GM19452 (cell line): ENCODE results near the gene NTSR2.

Experiments
- ATAC-seq: cut with Tn5 transposase; IDR thresholded peaks from one replicate; pipeline ENCODE4 v1.9.1; 2021; ENCODE audit not compliant: unreplicated experiment

NTSR2 gene

DNA sequence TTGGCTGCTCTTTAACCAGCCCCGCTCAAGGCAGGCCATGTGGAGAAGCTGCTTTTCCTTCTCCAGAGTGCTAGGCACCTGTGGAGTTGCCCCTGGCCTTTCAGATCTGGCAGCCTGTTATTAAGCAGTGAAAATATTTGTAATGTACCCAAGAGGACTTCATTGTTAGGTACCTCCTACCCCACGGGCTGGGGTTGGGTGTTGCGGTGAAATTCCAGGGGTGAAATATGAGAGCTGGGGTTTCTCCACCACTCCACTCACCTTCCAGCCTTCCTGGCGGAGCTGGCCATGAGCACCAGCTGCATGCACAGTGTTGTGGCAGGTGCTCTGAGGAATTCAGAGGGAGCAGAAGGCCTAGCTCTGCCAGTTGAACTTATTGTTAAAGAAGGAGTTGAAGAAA is 39.1 kb downstream of the NTSR2 start:
- ATAC-seq, result no peak

DNA sequence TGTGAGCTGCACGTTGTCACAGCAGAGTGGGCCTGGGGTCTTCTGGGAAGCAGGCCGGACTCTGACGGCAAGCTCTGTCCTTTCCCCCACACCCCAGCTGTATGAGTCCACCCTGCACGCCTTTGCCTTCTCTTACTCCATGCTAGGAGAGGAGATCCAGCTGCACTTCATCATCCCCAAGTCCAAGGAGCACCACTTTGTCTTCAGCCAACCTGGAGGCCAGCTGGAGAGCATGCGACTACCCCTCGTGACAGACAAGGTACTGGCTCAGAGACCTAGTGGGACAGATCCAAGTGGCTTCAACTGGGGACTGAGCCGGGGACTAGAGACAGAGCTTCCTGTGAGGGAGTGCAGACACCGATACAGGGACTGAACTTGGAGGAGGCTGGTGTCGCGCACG is 40.1 kb downstream of the NTSR2 start:
- no peak for ATAC-seq

DNA sequence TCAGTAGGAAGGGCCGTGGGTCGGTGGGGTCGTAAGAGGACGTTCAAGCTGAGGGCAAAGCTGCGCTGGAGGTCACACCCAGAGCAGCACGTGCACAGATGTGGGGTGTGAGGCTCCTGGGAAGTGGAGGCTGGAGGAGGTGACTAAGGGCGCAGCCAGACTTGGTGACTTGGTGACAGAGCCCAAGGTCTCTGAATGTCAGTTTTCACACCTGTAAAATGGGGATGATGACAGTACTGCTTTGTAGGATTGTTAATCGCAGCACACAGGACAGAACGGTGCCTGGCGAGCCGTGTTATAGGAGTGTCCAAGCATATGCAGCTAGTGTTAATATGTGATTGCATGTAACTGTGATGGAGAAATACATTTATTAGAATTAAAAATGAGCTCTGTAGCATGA is 40.8 kb downstream of the NTSR2 start:
- no peak for ATAC-seq

DNA sequence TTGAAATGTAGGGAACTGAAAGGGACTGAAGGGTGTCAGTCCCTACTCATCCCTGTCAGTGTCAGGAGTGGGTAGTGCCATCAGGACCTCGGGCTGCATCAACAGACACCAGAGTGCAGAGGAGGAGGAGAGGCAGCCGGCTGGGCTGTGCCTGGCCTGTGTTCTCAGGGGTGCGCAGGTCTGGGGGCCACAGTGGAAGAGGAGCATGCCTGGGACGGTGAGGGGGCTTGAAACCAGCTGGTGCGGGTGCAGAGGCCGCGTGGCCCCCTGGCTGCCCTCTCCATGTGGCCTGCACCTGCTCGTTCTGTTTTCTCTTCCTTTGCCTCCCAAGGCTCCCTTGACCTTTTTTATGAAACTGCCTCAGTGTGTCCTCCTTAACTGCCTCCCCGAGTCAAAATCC is 41.3 kb downstream of the NTSR2 start:
- ATAC-seq, result no peak

DNA sequence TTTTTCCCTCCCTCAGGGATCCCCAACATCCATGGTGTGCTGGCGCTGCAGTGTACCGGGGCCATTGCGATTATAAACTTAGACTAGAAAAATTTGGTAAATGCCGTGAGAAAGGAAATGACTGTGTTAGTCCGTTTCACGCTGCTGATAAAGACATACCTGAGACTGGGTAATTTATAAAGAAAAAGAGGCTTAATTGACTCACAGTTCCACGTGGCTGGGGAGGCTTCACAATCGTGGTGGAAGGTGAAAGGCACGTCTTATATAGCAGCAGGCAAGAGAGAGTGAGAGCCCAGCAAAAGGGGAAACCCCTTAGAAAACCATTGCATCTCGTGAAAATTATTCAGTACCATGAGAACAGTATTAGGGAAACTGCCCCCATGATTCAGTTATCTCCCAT is 44.3 kb downstream of the NTSR2 start:
- ATAC-seq, result no peak

DNA sequence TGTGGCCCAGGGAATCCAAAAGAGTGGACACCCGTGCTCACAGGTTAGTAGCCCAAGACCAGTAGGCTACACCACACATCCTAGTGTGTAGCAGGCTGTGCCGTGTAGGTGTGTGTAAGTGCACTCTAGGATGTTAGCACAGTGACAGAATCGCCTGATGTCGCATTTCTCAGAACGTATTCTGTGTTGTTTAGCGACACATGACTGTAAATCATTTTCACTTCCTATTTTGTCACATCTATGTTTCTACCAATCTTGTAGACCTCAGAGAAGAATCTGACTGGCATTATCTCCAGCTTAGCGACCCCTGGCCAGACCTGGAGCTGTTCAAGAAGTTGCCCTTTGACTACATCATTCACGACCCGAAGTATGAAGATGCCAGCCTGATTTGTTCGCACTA is 45.1 kb downstream of the NTSR2 start:
- ATAC-seq, result no peak

DNA sequence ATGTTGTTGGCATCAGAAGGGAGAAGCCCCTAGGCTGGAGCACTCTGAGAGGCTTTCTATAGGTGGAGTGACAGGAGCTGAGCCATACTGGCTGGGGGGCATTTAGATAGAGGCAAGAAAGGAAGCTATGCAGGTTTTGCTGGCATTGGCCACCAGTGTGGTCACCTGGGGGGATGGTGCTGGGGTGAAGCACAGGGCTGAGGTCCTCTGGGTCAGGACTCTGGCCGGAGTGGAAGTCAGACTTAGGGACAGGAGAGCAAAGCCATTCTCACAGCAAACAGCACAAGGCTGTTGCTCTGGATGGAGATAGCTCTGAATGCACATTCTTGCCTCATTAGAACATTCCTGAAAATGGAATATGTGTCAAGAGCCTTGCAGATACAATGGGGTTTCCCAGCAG is 47.4 kb downstream of the NTSR2 start:
- ATAC-seq, result no peak

DNA sequence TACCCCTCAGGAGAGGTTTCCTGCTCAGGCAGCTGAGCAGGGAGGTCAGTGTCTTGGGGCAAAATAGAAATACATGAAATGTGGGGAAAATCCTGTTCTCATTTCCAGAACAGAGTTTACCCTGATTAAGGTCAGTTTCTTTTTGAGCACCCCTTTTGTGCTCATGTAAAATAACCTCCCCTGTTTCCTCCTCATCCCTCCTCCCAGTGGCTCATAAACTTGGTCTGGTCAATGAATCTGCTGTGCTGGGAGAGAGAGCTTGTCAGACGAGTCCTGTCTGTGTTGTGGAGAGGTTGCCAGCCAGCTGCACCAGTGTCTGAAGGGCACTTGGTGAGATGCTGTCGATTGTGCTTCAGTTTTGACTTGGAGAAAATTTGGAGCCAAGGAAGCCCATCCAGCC is 48.6 kb downstream of the NTSR2 start:
- ATAC-seq, result no peak

DNA sequence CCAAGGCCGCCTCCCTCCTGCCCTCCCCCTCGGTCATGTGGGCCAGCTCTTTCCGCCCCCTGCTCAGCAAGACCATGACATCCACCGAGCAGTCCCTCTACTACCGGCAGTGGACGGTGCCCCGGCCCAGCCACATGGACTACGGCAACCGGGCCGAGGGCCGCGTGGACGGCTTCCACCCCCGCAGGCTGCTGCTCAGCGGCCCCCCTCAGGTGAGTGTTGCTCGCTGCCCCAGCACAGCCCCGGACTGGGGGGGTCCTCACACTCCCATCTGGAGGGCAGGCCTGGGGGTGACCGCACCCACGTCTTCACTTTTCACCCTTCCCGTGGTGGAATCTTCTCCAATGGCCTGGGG is 51.3 kb downstream of the NTSR2 start:
- ATAC-seq, result no peak

DNA sequence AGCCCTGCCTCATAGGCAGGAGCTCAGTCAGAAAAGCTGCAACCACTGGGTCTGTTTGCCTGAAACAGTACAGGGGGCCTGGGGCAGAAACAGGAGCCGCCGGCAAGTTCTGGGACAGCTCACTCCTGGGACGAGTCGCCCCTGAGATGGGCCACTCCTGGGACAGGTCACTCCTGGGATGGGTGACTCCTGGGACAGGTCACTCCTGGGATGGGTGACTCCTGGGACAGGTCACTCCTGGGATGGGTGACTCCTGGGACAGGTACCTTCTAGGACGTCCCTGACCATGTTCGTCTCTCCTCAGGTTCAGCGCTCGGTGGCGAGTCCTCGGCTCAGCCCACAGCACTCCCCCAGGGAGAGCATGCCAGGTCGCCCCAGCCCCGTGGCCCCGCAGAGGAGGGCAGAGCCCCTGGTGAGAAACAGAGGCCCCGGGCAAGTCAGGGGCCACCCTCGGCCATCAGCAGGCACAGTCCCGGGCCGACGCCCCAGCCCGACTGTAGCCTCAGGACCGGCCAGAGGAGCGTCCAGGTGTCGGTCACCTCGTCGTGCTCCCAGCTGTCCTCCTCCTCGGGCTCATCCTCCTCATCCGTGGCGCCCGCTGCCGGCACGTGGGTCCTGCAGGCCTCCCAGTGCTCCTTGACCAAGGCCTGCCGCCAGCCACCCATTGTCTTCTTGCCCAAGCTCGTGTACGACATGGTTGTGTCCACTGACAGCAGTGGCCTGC is 51.8 kb downstream of the NTSR2 start:
- ATAC-seq, result no peak

DNA sequence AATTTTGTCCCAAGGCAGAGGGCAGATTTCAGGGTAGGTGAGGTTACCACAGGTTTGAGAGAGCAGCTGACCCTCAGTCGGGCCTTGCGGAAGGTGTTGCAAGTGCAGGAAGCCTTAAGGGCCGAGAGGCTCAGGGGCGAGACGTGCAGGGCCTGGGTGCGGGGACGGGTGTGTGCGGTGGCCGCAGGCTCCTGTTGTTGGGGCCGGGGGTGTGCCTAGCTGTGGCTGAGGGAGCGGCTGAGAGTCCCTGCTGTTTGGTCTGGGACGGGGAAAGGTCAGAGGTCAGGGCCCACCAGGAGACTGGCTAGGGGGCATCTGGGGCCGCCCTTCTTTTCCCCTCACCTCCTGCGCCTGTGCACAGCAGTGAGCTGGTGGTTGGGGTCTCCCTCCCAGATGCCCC is 52.5 kb downstream of the NTSR2 start:
- no peak for ATAC-seq

DNA sequence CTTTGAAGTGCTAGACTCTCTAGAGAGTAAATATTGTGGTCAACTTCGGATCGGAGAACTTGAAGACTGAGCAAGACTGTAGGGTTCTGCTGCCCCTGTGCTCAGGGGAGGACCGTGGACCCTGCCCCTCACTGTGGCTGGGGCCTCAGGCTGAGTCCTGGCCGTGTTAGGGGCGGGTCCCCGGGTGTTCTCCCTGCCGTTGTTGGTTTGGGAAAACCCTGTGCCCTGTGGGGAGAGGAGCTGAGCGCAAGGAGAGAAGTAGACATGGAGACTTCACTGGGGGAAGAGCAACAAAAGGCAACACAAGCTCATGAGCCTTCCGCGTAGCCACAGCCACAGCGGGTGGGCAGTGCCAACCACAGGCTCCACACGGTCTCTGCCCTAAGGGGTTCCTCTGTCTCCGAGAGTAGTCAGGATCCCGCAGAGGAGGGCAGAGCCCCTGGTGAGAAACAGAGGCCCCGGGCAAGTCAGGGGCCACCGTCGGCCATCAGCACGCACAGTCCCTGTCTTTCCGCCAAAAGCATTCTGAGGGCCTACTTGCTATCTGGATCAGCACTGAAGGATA is 53.1 kb downstream of the NTSR2 start:
- no peak for ATAC-seq

DNA sequence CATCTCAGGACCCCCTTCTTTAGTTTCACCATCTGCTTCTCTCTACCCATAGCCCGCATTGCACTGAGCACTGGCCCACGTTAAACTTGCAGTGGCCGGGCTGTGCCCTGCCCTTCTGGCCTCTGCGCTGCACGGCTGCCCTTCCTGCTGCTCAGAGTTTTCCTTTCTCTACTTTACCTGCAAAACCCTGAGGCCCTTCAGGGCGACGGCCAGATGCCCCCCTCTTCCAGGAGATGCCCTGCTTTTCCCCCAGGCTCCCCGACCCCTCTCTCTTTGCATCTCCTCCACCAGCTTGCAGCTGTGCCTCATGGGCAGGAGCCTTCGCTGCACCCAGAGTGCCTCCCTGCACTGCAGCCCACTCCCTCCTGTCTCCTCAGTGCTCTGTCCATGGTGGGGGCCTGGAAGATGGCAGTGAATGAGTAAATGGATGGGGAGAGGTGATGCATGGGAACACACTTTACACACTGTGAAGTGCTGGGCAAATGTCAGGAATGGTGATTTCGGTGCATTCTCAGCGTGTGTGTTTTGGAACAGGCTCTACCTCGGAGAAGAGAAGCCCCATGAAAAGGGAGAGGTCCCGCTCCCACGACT is 53.8 kb downstream of the NTSR2 start:
- no peak for ATAC-seq

DNA sequence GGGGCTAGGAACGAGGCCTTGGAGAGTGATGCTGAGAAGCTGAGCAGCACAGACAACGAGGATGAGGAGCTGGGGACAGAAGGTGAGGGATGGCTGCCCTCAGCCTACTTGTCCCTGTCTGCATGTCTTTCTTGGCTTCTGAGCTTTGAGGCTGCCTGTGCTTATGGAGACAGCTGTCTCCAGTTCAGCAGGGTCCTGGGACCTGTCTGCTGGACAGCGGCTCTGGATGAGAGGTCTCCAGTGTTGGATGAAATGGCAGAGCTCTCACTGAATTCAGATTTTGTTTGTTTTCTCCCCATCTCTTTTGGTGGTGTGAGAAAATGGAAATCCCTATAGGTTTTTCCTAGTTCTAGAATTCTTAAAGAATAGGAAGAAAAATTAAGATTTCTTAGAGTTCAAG is 54.8 kb downstream of the NTSR2 start:
- ATAC-seq, result no peak

DNA sequence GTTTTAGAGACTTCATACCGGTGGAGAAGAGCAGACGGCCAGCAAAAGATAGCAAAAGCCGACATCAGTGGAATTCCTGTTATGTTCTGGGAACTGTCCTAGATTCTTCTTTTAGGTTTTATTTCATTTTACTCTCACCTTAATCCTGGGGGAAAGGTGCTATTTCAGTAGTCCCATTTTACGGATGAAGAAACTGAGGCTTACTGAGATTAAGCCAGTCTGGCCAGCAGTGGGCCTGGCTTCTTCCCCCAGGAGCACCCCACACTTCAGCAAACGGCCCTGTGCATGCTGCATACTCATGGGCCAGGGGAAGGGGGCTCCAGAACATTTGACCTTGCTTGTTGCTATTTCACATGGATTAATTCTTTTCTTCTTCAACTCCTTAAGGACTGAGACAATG is 56.7 kb downstream of the NTSR2 start:
- no peak for ATAC-seq

DNA sequence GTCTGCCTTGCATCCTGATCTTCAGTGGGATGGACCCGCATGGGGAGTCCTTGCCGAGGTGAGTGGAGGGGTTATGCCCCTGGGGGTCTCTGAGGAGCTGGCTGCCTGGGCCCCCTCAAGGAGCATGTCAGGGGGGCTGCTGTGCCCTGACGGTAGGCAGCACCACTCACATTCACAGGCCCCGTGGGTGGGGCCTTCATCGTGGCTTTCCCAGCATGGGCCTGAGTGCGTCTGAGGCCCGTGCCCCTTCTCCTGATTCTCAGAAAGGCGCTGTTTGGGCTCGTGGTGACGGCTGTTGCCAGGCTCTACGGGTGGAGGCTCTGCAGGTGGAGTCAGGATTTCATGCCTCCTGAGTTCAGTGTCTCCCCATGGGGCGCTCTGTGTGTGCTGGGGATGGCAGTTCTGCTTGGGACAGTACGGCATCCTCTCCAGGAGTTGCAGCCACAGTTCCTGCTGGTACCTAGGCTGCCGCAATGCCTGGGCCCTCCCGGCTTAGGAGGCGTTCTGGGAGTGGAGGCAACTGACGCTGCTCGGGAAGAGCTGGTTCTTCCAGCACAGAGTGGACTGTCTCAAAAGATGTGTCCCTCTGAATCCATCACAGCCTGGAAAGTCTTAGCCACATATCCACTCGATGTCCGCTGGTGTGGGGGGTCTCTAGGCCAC is 57.3 kb downstream of the NTSR2 start:
- no peak for ATAC-seq

DNA sequence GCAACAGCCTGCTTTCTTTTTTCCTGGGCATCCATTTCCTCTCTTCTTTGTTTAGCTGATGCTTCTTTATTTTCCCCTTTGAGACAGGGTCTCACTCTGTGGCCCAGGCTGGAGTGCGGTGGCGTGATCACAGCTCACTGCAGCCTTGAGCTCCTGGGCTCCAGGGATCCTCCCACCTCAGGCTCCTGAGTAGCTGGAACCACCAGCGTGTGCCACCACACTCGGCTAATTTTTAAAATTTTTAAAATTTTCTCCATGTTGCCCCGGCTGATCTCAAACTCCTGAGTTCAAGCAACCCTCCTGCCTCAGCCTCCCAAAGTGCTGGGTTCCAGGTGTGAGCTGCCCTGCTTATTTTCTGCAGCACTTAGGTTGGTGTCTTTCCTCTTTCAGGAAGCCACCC is 58.7 kb downstream of the NTSR2 start:
- no peak for ATAC-seq

DNA sequence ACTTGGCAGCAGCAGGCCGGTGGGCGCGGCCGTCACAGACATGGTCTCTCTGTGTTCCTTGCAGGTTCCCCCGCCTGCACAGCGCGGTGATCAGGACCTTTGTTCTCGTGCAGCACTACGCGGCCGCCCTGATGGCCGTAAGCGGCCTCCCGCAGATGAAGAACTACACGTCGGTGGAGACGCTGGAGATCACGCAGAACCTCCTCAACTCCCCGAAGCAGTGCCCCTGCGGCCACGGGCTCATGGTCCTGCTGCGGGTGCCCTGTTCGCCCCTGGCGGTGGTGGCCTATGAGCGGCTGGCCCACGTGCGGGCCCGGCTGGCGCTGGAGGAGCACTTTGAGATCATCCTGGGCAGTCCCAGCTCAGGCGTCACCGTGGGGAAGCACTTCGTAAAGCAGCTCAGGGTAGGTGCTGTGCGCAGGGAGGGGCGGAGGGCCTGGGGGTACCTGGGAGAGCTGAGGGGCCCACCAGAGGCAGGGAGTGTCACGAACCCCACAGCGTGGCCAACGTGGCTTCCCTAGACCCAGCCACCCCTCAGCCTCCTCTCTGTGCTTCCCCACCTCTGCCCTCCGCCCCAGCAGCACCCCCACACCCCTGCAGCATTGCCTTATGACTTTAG is 59.3 kb downstream of the NTSR2 start:
- ATAC-seq, result no peak
